ENCODE measurements around the gene SRRM3. TPM values are rescaled to one million over a fixed set of nuclear protein-coding genes. Genes with fewer than 3 reads are reported as not detected.

The SRRM3 gene
- polyA plus RNA-seq, 1 experiment = 0.80 TPM

DNA sequence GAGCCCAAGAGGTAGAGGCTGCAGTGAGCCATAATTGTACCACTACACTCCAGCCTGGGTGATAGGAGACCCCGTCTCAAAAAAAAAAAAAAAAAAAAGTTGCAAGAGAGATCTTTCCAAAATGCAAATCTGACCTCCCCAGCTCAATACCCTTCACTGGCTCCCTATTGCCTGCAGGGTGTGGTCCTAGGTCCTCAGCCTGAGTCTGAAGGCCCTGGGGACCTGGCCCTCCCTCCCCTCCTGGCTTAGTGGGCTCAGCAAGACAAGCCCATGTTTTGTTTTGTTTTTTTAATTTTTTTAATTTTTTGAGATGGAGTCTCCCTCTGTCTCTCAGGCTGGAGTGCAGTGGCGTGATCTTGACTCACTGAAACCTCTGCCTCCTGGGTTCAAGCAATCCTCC lies 20.6 kb downstream of the SRRM3 start:
- TF ChIP-seq, protein P1, sequence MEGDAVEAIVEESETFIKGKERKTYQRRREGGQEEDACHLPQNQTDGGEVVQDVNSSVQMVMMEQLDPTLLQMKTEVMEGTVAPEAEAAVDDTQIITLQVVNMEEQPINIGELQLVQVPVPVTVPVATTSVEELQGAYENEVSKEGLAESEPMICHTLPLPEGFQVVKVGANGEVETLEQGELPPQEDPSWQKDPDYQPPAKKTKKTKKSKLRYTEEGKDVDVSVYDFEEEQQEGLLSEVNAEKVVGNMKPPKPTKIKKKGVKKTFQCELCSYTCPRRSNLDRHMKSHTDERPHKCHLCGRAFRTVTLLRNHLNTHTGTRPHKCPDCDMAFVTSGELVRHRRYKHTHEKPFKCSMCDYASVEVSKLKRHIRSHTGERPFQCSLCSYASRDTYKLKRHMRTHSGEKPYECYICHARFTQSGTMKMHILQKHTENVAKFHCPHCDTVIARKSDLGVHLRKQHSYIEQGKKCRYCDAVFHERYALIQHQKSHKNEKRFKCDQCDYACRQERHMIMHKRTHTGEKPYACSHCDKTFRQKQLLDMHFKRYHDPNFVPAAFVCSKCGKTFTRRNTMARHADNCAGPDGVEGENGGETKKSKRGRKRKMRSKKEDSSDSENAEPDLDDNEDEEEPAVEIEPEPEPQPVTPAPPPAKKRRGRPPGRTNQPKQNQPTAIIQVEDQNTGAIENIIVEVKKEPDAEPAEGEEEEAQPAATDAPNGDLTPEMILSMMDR (IDR thresholded peaks at IDR 0.05; ENCODE audit: insufficient read depth, low read depth, low read length) = no peak
- Histone ChIP-seq H3K36me3 (ENCODE audit: control insufficient read depth, insufficient read depth, low read length) (no peaks in the 10 kb centered on the region), H3K4me3 (ENCODE audit: low read depth, low read length) (no peak overlapping the region), H3K27me3 (ENCODE audit: control insufficient read depth, insufficient read depth, low read length) (peaks cover 2% of the 10 kb centered on the region)
- no peak for DNase-seq (ENCODE audit: low read depth)
- POLR2A ChIA-PET = no interaction called here
- CTCF ChIA-PET = interaction anchor here (0.9 to 1.4 kb wide), 2 partner anchors 17 to 20 kb away, joined by 3 to 4 read pairs; partner anchors contain the start of gene SRRM3

DNA sequence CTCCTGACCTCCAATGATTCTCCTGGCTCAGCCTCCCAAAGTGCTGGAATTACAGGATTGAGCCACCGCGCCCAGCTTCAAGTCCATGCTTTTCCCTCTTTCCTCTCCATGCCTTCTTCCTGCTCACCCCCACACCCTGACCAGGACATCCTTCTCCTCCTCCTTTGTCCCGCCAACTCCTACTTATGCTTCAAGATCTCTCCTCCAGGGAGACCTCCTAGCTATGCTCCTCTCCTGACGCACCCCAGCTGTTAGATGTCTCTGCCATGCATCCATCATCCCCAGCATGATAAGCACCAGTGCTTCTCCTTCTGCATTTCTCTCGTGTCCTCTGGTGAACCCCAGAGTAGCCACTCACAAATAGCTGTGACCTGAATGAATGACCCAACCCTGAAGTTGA lies 21.1 kb downstream of the SRRM3 start:
- Histone ChIP-seq H3K27me3 (ENCODE audit: control insufficient read depth, insufficient read depth, low read length) (peaks cover 2% of the 10 kb centered on the region), H3K4me3 (ENCODE audit: low read depth, low read length) (no peak overlapping the region), H3K36me3 (ENCODE audit: control insufficient read depth, insufficient read depth, low read length) (no peaks in the 10 kb centered on the region)
- DNase-seq (ENCODE audit: low read depth) = no peak
- TF ChIP-seq, protein P1 (IDR thresholded peaks at IDR 0.05; ENCODE audit: insufficient read depth, low read depth, low read length) = no peak
- CTCF ChIA-PET = interaction anchor here (1.4 kb wide), 1 partner anchor 21 kb away, joined by 4 read pairs; the partner anchor contains the start of gene SRRM3
- POLR2A ChIA-PET = no interaction called here

DNA sequence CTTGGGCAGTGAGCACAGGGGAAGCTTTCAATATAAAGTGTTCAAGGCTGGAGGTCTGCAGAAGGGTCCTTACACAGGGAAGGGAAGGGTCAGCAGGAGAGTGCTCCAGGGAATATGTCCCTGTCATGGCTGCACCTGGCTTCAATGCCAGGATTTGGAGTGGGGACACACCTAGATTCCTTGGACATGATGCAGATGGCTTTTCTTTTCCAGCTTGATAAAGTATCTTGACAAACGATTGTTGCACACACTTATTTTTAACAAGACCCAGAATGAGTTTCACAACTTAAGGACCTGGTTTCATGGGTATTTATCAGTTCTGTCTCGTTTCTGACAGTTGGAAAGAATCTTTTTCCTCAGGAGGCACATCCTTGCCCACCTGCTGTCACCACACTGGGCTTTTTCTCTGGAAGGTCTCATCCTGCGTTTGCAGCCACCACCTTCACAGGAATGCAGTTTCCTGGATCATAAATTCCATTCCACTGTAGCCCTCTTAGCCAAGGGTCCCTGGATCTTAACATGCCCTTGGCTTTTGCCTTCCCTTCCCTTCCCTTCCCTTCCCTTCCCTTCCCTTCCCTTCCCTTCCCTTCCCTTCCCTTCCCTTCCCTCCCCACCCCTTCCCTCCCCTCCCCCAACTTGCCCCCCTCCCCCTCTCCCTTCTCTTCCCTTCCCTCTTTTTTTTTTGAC lies 21.7 kb downstream of the SRRM3 start:
- POLR2A ChIA-PET = no interaction called here
- CTCF ChIA-PET = interaction anchor here (1.4 kb wide), 1 partner anchor 21 kb away, joined by 4 read pairs; the partner anchor contains the start of gene SRRM3
- H3K4me3 ChIP-seq (ENCODE audit: low read depth, low read length) = no peak overlapping the region
- DNase-seq (ENCODE audit: low read depth) = no peak
- no peaks in the 10 kb centered on the region for H3K36me3 ChIP-seq (ENCODE audit: control insufficient read depth, insufficient read depth, low read length)
- peaks cover 2% of the 10 kb centered on the region for H3K27me3 ChIP-seq (ENCODE audit: control insufficient read depth, insufficient read depth, low read length)
- TF ChIP-seq, protein P1 (IDR thresholded peaks at IDR 0.05; ENCODE audit: insufficient read depth, low read depth, low read length) = no peak

GRCh38 chr7:76224695-76225094 lies 23.0 kb downstream of the SRRM3 start:
- no peaks in the 10 kb centered on the region for H3K36me3 ChIP-seq (ENCODE audit: control insufficient read depth, insufficient read depth, low read length)
- H3K27me3 ChIP-seq (ENCODE audit: control insufficient read depth, insufficient read depth, low read length) = peaks cover 2% of the 10 kb centered on the region
- CTCF ChIA-PET = no interaction called here
- POLR2A ChIA-PET = no interaction called here
- no peak for DNase-seq (ENCODE audit: low read depth)
- no peak overlapping the region for H3K4me3 ChIP-seq (ENCODE audit: low read depth, low read length)
- TF ChIP-seq, protein P1 (IDR thresholded peaks at IDR 0.05; ENCODE audit: insufficient read depth, low read depth, low read length) = no peak

DNA sequence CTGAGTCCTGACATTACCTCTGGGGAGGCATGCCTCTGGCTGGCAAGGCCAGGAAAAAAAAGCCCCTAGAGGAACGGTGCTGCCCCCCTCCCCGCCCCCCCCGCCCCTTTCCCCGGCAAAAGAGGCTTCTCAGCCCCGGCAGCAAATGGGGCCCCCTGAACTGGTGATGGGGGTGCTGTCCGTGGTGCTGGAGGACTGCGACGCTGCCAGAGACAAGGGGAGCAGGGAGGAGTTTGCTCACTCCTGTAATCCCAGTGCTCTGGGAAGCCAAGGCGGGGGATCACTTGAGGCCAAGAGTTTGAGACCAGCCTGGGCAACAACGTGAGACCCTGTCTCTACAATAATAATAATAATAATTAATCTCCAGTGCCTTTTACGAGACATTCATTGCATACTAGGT lies 23.7 kb downstream of the SRRM3 start:
- CTCF ChIA-PET = no interaction called here
- H3K4me3 ChIP-seq (ENCODE audit: low read depth, low read length) = no peak overlapping the region
- POLR2A ChIA-PET = interaction anchor here (0.6 kb wide), 1 partner anchor 59 kb away, joined by 3 read pairs; no protein-coding TSS in a partner anchor
- no peaks in the 10 kb centered on the region; the same call in none of the 2 replicates for H3K27me3 ChIP-seq (ENCODE audit: control insufficient read depth, insufficient read depth, low read length)
- TF ChIP-seq, protein P1 (IDR thresholded peaks at IDR 0.05; ENCODE audit: insufficient read depth, low read depth, low read length) = no peak
- no peaks in the 10 kb centered on the region for H3K36me3 ChIP-seq (ENCODE audit: control insufficient read depth, insufficient read depth, low read length)
- DNase-seq (ENCODE audit: low read depth) = no peak

Data from BJ (cell line).